ENCODE results near the gene RAX2.
"Not testable (repeated sequence)": the region's sequence is repeated elsewhere in the genome, so short reads cannot be mapped to it uniquely, and the experiment has no call there.

Gene RAX2

DNA sequence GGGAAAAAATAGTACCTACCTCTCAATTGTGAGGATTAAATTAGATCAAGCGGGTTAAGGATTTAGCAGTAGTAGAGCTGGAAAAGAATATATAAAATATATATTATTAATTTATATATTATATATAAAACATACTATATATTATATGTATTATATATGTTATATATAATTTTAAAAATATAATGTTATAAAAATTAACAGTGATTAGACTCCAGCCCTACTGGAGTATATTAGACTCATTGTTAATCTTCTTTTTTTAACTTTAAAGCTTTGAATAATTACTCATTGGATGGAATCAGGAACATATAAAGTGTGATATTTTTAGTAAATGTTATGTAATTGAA is 9.9 kb downstream of the RAX2 start:
- Histone ChIP-seq H3K4me3 (ENCODE audit: low read depth, low read length) (peak overlapping the region; percentile 97), H3K4me1 (ENCODE audit: control insufficient read depth, insufficient read depth, low read length) (peaks cover 3% of the 10 kb centered on the region), H3K27me3 (ENCODE audit: control insufficient read depth, insufficient read depth, low read length) (no peaks in the 10 kb centered on the region), H3K9ac (ENCODE audit: low read depth, low read length) (no peak overlapping the region), H3K9me3 (ENCODE audit: control insufficient read depth, insufficient read depth, low read length) (no peaks in the 10 kb centered on the region), H3K36me3 (ENCODE audit: control insufficient read depth, insufficient read depth, low read length) (peaks cover 18% of the 10 kb centered on the region)

DNA sequence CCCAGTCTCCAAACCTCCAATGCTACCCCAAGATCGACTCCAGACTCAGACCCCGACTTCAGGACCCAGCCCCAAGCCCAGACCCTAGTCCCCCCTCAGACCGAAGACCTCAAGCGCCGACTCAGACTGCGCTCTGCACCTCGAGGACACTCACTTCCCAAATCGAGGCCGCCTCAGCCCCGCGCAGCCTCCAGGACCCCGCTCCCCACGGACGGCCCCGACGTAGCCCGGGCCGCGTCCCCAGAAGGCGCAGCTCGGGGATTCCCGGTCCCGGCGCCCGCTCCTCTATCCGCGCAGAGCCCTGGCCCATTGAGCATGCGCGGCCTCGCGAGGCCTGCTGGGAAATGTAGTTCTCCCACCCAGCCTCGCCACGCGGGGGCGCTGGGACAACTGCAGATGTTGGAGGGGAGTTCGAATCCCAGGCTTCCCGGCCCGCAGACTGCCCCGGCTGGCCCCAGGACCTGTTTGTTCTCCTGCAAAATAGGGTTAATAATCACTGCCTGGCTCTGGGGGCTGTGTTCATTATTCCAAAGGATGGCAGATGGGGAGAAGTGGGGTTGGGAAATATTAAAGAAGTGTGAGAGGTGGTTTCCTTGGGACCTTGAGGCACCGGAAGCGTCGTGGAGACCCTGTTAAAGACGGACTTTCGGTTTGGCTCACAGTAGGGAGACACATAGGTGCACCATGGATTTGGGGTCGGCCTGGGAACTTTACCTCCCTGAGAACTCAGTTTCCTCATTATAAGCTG is 10.5 kb downstream of the RAX2 start, which contains the start of gene APBA3:
Gene APBA3, minus strand, starts transcription at position 311 of the 748 bp plus-strand sequence. CDS start 1,428 bp downstream, outside the sequence.
- no peaks in the 10 kb centered on the region for H3K9me3 ChIP-seq (ENCODE audit: control insufficient read depth, insufficient read depth, low read length)
- peak within 1 kb of the TSS; percentile 95 for H3K9ac ChIP-seq (ENCODE audit: low read depth, low read length)
- H3K4me3 ChIP-seq (ENCODE audit: low read depth, low read length): peak within 1 kb of the TSS; percentile 97
- H3K4me1 ChIP-seq (ENCODE audit: control insufficient read depth, insufficient read depth, low read length): peaks cover 3% of the 10 kb centered on the region
- H3K27me3 ChIP-seq (ENCODE audit: control insufficient read depth, insufficient read depth, low read length): no peaks in the 10 kb centered on the region
- H3K36me3 ChIP-seq (ENCODE audit: control insufficient read depth, insufficient read depth, low read length): peaks cover 14% of the 10 kb centered on the region

DNA sequence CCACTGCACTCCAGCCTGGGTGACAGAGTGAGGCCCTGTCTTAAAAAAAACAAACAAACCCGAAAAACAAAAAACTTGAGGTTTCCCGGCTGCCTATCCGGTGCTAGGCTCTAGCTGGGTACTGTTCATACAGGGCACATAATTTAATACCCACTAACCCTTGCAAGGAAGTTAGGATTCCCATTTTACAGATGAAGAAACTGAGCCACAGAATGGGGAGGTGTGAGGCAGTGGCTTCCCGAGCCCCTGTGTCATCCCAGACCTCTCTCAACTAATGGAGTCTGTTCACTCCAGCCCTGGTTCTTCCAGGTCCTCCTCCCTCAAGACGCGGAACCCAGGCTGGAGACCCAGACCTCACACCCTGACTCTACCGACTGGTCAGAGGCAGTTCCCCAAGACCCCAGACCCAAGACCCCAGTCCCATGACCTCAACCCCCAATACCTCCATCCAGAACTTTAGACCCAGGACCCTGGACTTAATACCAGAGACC is 11.1 kb downstream of the RAX2 start:
- peaks cover 14% of the 10 kb centered on the region for H3K36me3 ChIP-seq (ENCODE audit: control insufficient read depth, insufficient read depth, low read length)
- H3K4me1 ChIP-seq (ENCODE audit: control insufficient read depth, insufficient read depth, low read length): peaks cover 3% of the 10 kb centered on the region
- peak overlapping the region; percentile 77 for H3K4me3 ChIP-seq (ENCODE audit: low read depth, low read length)
- no peaks in the 10 kb centered on the region for H3K9me3 ChIP-seq (ENCODE audit: control insufficient read depth, insufficient read depth, low read length)
- H3K9ac ChIP-seq (ENCODE audit: low read depth, low read length): peak overlapping the region; percentile 95
- H3K27me3 ChIP-seq (ENCODE audit: control insufficient read depth, insufficient read depth, low read length): no peaks in the 10 kb centered on the region

DNA sequence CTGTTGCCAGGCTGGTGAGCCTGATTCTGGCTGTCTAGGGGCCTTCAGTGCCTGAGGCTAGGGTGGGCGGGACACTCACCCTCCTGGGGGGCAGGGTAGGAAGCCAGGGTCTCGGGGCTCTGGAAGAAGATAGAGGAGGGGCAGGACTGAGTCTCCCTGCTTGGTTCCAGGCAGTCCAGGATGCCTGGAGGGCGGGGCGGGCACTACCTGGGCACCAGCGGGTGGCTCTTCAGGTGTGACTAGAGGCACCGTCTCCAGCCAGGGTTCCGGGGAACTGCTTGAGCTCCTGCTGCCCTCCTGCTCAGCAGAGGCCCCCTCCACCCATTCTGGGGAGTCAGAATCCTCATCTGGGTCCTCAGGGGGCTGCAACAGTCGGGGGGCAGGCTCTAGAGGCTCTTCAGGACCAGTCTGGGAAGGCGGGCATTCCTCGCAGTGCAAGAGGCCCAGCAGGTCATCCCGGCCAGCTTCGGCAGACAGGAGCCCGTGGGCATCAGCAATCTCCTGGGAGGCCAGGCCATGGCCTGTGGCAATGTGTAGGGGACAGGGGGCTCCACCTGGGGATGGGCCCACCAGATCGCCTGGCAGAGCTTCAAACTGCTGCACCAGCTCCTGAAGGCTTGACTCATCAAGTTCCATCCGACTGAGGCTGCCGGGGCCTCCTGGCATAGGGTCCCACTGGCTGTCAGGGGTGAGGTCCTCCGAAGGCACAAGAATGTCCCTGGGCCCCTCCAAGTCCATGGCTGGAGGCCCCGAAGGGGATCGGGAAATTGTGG is 12.4 kb downstream of the RAX2 start:
- Histone ChIP-seq H3K4me3 (ENCODE audit: low read depth, low read length) (no peak overlapping the region), H3K36me3 (ENCODE audit: control insufficient read depth, insufficient read depth, low read length) (peaks cover 9% of the 10 kb centered on the region), H3K27me3 (ENCODE audit: control insufficient read depth, insufficient read depth, low read length) (no peaks in the 10 kb centered on the region), H3K9me3 (ENCODE audit: control insufficient read depth, insufficient read depth, low read length) (no peaks in the 10 kb centered on the region), H3K4me1 (ENCODE audit: control insufficient read depth, insufficient read depth, low read length) (peaks cover 3% of the 10 kb centered on the region), H3K9ac (ENCODE audit: low read depth, low read length) (no peak overlapping the region)

DNA sequence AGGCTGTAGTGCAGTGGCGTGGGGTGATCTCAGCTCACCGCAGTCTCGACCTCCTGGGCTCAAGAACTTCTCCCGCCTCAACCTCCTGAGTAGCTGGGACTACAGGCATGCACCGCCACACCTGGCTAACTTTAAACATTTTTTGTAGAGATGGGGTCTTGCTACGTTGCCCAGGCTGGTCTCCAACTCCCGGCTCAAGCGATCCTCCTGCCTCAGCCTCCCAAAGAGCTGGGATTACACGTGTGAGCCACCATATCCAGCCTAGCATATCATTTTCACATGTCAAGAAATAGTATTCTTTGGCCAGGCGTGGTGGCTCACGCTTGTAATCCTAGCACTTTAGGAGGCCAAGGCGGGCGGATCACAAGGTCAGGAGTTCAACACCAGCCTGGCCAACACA is 13.7 kb downstream of the RAX2 start:
- not testable (repeated sequence) for H3K4me1 ChIP-seq (ENCODE audit: control insufficient read depth, insufficient read depth, low read length); H3K36me3 ChIP-seq (ENCODE audit: control insufficient read depth, insufficient read depth, low read length); H3K27me3 ChIP-seq (ENCODE audit: control insufficient read depth, insufficient read depth, low read length); H3K4me3 ChIP-seq (ENCODE audit: low read depth, low read length); H3K9me3 ChIP-seq (ENCODE audit: control insufficient read depth, insufficient read depth, low read length); H3K9ac ChIP-seq (ENCODE audit: low read depth, low read length)

DNA sequence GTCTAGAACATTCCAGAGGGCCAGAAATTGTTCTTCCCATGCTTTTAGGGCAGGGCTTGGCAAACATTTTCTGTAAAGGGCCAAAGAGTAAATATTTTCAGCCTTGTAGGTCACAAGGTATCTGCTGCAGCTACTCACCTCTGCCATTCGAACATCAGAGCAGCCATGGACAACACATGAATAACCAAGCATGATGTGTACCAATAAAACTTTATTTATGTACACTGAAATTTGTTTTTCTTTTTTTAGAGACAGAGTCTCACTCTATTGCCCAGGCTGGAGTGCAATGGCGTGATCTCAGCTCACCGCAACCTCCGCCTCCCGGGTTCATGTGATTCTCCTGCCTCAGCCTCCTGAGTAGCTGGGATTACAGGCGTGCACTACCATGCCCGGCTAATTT is 14.3 kb downstream of the RAX2 start:
- not testable (repeated sequence) for H3K27me3 ChIP-seq (ENCODE audit: control insufficient read depth, insufficient read depth, low read length); H3K9me3 ChIP-seq (ENCODE audit: control insufficient read depth, insufficient read depth, low read length); H3K36me3 ChIP-seq (ENCODE audit: control insufficient read depth, insufficient read depth, low read length); H3K4me1 ChIP-seq (ENCODE audit: control insufficient read depth, insufficient read depth, low read length); H3K4me3 ChIP-seq (ENCODE audit: low read depth, low read length); H3K9ac ChIP-seq (ENCODE audit: low read depth, low read length)

DNA sequence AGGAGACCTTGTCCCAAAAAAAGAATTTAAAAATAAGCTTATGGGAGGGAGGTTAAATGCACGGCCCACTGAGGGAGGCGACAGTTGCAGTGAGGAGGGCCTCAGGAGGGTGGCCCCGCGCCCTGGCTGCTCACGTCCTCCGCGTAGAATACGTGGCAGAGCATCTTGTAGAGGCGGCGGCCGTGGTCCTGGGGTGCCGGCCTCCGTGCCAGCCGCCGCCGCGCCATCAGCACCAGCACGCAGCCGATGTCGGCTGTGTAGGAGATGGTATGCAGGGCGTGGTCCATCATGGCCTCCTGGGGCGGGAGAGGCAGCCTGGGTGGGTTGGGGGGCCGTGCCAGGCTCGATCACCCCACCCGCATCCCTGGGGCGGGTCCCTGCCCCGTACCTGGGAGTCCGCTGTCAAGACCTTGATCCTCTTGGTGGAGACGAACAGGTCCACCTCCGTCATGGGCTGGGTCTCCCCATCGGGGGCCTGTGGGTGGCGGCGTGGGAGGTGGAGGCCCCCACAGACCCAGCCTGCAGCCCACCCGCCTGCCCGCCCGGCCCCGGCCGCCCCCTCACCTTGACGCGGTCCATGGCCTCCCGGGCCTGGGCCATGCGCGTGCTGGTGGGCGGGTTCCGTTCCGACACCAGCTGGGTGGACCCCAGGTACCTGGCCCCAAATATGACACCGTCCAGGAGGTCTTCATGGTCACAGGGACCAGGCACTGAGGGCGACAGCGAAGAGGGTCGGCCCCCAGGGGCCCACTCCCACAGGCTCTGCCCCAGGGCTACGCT is 18.2 kb downstream of the RAX2 start:
- Histone ChIP-seq H3K4me3 (ENCODE audit: low read depth, low read length) (no peak overlapping the region), H3K4me1 (ENCODE audit: control insufficient read depth, insufficient read depth, low read length) (no peaks in the 10 kb centered on the region), H3K36me3 (ENCODE audit: control insufficient read depth, insufficient read depth, low read length) (peaks cover 23% of the 10 kb centered on the region), H3K9me3 (ENCODE audit: control insufficient read depth, insufficient read depth, low read length) (no peaks in the 10 kb centered on the region), H3K9ac (ENCODE audit: low read depth, low read length) (no peak overlapping the region), H3K27me3 (ENCODE audit: control insufficient read depth, insufficient read depth, low read length) (no peaks in the 10 kb centered on the region)

DNA sequence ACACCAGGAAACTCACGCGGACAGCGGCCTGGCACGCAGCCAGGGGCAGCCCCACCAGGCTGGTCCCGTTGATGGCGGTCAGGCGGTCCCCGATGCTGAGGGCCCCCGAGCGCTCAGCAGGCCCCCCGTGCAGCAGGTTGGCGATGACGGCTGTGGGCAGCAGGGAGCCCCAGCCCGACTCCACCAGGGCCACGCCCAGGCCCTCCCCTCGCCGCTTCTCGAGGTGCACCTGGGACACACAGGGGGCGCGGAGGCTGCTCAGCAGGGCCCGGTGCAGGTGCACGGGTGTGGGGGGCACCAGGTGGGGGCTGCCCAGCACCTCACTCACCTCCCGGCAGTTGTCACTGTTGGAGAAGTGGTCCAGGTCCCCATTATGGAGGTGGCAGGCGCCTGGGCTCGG is 19.5 kb downstream of the RAX2 start:
- H3K36me3 ChIP-seq (ENCODE audit: control insufficient read depth, insufficient read depth, low read length): peaks cover 23% of the 10 kb centered on the region
- H3K9me3 ChIP-seq (ENCODE audit: control insufficient read depth, insufficient read depth, low read length): no peaks in the 10 kb centered on the region
- H3K27me3 ChIP-seq (ENCODE audit: control insufficient read depth, insufficient read depth, low read length): no peaks in the 10 kb centered on the region
- no peak overlapping the region for H3K4me3 ChIP-seq (ENCODE audit: low read depth, low read length)
- H3K9ac ChIP-seq (ENCODE audit: low read depth, low read length): no peak overlapping the region
- no peaks in the 10 kb centered on the region for H3K4me1 ChIP-seq (ENCODE audit: control insufficient read depth, insufficient read depth, low read length)

DNA sequence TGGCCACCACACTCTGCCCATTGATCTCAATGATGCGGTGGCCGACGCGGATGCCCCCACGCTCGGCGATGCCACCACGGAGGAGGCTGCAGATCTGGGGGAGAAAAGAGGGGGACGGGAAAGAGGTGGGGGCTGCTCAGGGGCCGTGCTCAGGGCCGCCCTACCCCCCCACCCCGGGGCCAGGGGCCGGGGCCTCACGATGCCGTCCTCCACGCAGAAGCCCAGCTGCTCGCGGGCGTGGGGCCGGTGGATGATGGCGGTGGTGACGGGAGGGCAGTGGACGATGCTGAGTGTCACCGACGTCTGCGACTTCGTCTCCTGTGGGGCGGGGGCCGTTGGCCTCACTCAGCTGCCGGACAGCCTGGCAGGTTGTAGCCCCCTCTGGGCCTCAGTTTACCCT is 20.8 kb downstream of the RAX2 start:
- H3K9ac ChIP-seq (ENCODE audit: low read depth, low read length): no peak overlapping the region
- H3K27me3 ChIP-seq (ENCODE audit: control insufficient read depth, insufficient read depth, low read length): no peaks in the 10 kb centered on the region

DNA sequence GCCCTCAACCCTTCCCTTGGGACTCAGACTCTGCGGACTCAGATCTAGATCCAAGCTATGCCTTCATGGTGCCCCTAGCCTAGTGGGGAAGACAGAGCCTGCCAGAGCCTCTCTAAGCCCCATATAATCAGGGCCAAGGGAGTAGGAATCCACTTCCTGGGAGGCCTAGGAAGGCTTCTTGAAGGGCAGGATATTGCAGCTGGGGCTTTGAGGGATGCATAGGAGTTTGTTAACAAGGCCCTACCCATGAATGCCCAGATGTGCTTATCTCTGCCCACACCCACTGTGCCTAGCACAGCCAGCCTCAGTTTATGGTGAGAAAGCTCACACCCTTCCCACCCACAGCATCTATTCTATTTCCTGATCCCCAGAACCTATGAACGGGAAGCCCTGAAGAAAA is 21.8 kb downstream of the RAX2 start:
- Histone ChIP-seq H3K9me3 (ENCODE audit: control insufficient read depth, insufficient read depth, low read length) (no peaks in the 10 kb centered on the region), H3K4me3 (ENCODE audit: low read depth, low read length) (no peak overlapping the region), H3K36me3 (ENCODE audit: control insufficient read depth, insufficient read depth, low read length) (peaks cover 23% of the 10 kb centered on the region), H3K9ac (ENCODE audit: low read depth, low read length) (no peak overlapping the region), H3K4me1 (ENCODE audit: control insufficient read depth, insufficient read depth, low read length) (no peaks in the 10 kb centered on the region), H3K27me3 (ENCODE audit: control insufficient read depth, insufficient read depth, low read length) (no peaks in the 10 kb centered on the region)

More for the DNA sequence above, 20.8 kb downstream of the RAX2 start:
- no peak overlapping the region for H3K4me3 ChIP-seq (ENCODE audit: low read depth, low read length)
- H3K4me1 ChIP-seq (ENCODE audit: control insufficient read depth, insufficient read depth, low read length): no peaks in the 10 kb centered on the region
- no peaks in the 10 kb centered on the region for H3K9me3 ChIP-seq (ENCODE audit: control insufficient read depth, insufficient read depth, low read length)
- peaks cover 23% of the 10 kb centered on the region for H3K36me3 ChIP-seq (ENCODE audit: control insufficient read depth, insufficient read depth, low read length)

DNA sequence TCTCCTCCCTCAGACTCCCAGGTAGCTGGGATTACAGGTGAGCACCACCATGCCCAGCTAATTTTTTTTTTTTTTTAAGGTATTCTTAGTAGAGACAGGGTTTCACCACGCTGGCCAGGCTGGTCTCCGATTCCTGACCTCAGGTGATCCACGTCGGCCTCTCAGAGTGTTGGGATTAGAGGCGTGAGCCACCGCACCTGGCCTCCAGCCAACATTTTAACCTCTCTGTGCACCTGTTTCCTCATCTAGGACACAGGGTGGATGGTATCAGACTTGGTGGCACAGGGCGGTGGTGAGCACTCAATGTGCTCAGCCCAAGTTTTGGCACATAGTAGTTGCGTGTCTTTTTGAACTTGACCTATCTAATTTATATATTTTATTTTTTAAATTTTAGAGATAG is 23.1 kb downstream of the RAX2 start:
- Histone ChIP-seq H3K27me3 (ENCODE audit: control insufficient read depth, insufficient read depth, low read length) (no peaks in the 10 kb centered on the region), H3K9ac (ENCODE audit: low read depth, low read length) (no peak overlapping the region), H3K4me1 (ENCODE audit: control insufficient read depth, insufficient read depth, low read length) (no peaks in the 10 kb centered on the region), H3K36me3 (ENCODE audit: control insufficient read depth, insufficient read depth, low read length) (peaks cover 23% of the 10 kb centered on the region), H3K4me3 (ENCODE audit: low read depth, low read length) (no peak overlapping the region), H3K9me3 (ENCODE audit: control insufficient read depth, insufficient read depth, low read length) (no peaks in the 10 kb centered on the region)

Measured in iPS-15b (cell line).